ENCODE data around the gene AQP2.
A peak's percentile ranks its signal among the peaks of the same experiment; 100 is the strongest.

Gene AQP2

GRCh38 chr12:49920241-49920914, 30.2 kb upstream of the AQP2 start:
- no peak for DNase-seq (ENCODE audit: low spot score)
- no peak for FAIRE-seq

DNA sequence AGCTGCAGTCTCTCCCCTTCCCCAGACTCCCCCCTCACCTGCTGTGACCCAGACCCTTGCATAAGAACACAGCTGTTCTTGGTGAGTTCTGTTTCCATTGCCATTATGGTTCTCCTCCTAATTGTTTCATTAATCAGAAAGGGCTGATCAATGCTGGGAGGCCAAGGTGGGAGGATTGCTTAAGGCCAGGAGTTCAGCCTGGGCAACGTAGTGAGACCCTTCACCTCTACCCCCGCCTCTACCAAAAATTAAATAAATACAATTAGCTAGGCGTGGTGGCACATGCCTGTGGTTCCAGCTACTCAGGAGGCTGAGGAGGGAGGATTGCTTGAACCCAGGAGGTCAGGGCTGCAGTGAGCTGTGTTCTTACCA, 29.6 kb upstream of the AQP2 start:
- no peak for FAIRE-seq
- no peak for DNase-seq (ENCODE audit: low spot score)

GRCh38 chr12:49921299-49921698, 29.2 kb upstream of the AQP2 start:
- DNase-seq (ENCODE audit: low spot score): no peak
- no peak for FAIRE-seq

- no peak for FAIRE-seq
- no peak for DNase-seq (ENCODE audit: low spot score)
These were observed 28.6 kb upstream of the AQP2 start for GRCh38 chr12:49921936-49922335.

DNA sequence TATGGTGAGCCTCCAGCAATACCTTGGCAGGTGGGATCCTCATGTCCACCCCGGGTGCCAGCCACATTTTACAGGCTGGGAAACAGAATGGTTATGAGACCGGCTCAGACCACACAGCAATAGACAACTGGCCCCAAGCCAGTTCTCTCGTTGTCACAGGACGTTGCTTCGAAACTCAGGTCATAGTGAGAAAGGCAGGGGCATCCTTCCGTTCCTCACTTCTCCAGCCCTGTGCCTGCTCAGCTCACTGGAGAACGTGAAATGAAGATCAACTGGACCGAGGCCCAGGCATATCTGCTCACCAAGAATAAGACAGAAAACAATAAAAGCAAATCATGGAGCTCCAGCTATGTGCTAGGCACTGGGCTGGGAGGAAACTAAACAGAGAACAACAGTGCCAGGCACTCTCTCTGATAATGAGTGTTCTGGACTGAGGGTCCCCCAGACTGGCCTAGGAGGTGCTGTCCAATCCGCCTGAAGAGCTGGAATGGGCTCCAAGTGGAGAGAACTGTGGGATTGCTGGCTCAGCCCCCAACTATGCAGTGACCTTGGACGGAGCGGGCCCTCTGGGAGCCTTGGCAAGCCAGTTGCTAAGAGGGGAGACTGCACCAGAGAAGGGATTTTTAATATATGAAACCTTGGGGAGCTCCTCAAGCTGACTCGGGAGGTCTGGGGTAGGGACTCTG, 28.0 kb upstream of the AQP2 start:
- no peak for DNase-seq (ENCODE audit: low spot score)
- no peak for FAIRE-seq

DNA sequence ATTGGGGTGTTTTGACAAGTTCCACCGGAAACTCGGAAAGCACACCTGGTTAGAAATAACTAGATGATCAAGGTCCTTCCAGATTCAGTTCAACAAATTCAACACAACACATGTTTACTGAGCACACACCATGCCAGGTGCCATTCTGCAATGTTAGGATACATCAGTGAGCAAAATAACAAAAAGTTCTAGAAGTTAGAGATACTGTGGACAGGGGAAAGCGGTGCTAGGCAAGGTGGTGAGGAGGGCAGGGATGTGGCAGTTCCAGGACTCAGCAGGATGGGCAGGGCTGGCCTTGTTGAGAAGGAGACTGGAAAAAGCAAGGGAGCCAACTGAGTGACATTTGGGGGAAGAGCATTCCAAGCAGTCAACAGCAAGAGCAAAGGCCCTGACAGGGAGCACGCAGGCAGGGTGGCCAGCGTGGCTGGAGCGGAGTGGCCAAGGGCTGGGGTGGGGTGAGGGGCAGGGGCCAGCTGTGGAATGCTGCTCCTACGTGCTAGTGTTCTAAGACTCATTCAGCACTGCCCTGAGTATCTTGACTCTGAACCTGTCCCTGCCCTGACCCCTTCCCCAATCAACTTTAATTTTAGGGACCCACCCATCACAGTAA, 27.4 kb upstream of the AQP2 start:
- no peak for DNase-seq (ENCODE audit: low spot score)
- no peak for FAIRE-seq

- FAIRE-seq: no peak
- no peak for DNase-seq (ENCODE audit: low spot score)
These were observed 26.5 kb upstream of the AQP2 start for GRCh38 chr12:49923880-49924556.

- no peak for DNase-seq (ENCODE audit: low spot score)
- no peak for FAIRE-seq
These were observed 25.8 kb upstream of the AQP2 start for GRCh38 chr12:49924628-49925246.

DNA sequence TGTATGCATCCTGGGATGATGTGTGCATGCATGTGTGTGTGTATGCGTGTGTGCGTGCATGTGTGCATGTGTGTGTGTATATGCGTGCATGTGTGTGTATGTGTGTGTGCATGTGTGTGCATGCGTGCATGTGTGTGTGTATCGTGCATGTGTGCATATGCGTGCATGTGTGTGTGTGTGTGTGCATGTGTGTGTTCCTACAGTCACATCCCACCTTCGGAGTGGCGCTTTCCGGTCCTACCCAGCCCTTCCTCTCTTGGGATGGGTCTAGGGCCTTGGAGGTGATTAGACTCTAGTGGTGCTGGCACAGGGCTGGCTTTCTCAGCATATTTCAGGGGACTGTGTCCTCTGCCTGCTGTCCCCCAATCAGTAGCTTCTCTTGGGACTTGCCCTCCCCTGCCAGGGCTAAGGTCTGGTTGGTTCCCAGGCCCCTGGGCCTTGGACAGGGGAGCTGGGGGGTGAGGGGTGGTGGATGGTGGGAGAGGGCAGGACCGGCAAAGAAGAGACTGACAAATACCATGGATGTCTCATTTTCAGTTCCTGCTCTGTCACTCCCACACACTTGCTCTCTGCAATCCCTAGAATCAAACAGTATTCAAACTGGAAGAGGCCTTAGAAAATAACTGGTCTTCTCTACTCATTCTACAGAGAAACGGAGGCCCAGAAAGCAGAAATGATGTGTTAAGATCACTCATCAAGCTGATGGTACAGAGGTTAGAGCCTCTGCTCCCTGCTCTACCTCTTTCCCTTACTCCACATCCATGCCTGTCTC, 24.9 kb upstream of the AQP2 start:
- DNase-seq (ENCODE audit: low spot score): no peak
- FAIRE-seq: peak; percentile 90

DNA sequence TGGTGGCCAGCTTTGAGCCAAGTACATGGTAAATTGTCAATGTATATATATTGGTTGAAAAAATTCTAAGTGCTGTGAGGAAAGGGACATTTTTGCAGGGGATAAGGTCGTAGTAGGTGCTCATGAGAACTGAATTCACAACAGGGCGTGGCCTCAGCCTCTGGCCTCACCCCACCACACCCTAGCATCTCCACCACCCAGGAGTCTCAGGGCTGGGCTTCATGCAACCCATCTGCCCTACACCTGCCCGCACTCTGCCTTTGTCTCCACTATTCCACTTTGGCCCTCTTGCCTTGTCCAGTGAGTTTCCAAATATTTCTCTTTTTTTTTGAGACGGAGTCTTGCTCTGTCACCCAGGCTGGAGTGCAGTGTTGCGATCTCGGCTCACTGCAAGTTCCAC, 22.1 kb upstream of the AQP2 start:
- no peak for FAIRE-seq
- DNase-seq (ENCODE audit: low spot score): no peak

DNA sequence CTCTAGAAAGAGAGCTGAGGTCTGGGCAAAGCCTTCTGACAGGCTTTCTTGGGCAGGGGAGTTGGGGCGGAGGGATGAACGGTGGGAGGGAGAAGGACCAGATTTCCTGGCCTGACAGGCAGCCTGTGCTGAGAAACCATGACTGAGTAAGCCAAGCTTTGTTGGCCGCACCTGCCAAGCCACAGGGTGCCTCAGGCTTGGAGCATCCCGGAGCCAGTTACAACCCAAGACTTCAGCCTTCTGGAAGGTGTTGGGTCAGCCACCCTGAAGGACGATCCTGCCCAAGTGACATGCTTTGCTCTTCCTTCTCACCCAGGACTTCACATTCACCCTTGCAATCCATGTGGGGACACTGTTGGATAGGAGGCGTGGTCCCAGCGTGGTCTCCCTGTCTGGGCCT, 21.0 kb upstream of the AQP2 start:
- DNase-seq (ENCODE audit: low spot score): no peak
- FAIRE-seq: no peak

GRCh38 chr12:49930515-49931288, 19.8 kb upstream of the AQP2 start:
- no peak for FAIRE-seq
- no peak for DNase-seq (ENCODE audit: low spot score)

DNA sequence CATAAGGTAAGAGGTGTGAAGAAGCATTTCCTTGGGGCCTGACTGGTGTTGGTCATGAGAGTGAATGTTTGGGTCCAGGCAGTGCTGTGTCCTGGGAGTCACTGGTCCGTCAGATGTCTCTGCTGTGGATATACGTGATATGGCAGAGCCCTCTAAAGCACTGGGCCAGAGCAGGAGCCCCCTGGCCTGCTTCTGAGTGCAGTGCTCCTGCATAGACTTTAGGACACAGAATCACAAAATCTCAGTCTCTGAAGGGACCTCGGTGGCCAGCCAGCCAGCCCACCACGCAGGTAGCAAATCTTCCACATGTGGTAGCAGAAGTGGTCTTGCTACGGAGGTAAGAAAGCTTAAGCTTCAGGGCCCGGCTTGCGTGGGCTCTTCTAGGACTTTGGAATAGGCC, 18.5 kb upstream of the AQP2 start:
- FAIRE-seq (no peak), DNase-seq (ENCODE audit: low spot score) (no peak)

- no peak for FAIRE-seq
- no peak for DNase-seq (ENCODE audit: low spot score)
These were observed 17.9 kb upstream of the AQP2 start for GRCh38 chr12:49932533-49933130.

- no peak for FAIRE-seq
- no peak for DNase-seq (ENCODE audit: low spot score)
These were observed 16.7 kb upstream of the AQP2 start for GRCh38 chr12:49933796-49934195.

- FAIRE-seq: no peak
- no peak for DNase-seq (ENCODE audit: low spot score)
These were observed 16.0 kb upstream of the AQP2 start for GRCh38 chr12:49934505-49934904.

DNA sequence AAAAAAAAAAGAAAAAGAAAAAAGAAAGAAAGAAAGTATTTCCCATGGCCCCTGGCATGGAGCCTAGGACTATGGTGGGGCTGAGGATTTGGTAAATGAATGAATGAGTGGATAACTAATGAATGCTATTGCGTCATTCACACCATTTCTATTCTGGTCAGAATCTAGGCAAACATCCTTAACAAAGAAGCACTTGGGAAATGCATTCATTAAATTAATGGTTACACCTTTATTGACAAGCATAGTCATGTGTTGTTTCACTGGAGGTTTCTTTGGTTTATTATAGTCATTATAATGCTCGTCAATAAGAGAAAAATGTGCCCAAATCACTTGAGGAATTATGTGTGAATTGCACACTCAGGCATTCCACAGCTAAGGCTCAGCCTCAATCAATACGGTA, 13.6 kb upstream of the AQP2 start:
- DNase-seq (ENCODE audit: low spot score) (no peak), FAIRE-seq (no peak)

GRCh38 chr12:49937639-49938300, 12.8 kb upstream of the AQP2 start:
- FAIRE-seq (no peak), DNase-seq (ENCODE audit: low spot score) (no peak)

GRCh38 chr12:49939307-49939706, 11.2 kb upstream of the AQP2 start:
- no peak for DNase-seq (ENCODE audit: low spot score)
- no peak for FAIRE-seq
